KMS-11 (cell line): ENCODE results near the gene ATP6V0D1.
A peak's percentile ranks its signal among the peaks of the same experiment; 100 is the strongest.

Source experiments
- H2AFZ ChIP-seq: fragments of 200-600 bp; sonication (generic); 2 replicates; pipeline ENCODE4 v1.6.1; 2016; ENCODE audit warnings: antibody characterized with exemption, mixed run types, low read depth
- H3K27ac ChIP-seq: fragments of 200-600 bp; sonication (generic); 2 replicates; pipeline ENCODE4 v1.6.1; 2016; ENCODE audit warnings: mild to moderate bottlenecking, mixed run types
- H3K27me3 ChIP-seq: fragments of 200-600 bp; sonication (generic); 2 replicates; pipeline ENCODE4 v1.6.1; 2017; ENCODE audit warnings: mild to moderate bottlenecking, low read depth, mixed run types, moderate library complexity; ENCODE audit not compliant: insufficient read depth
- H3K36me3 ChIP-seq: fragments of 200-600 bp; sonication (generic); 2 replicates; pipeline ENCODE4 v1.6.1; 2017; ENCODE audit warnings: mild to moderate bottlenecking, mixed run types; ENCODE audit not compliant: insufficient read depth
- H3K4me1 ChIP-seq: fragments of 200-600 bp; sonication (generic); 2 replicates; pipeline ENCODE4 v1.6.1; 2016; ENCODE audit warnings: mild to moderate bottlenecking, low read depth, mixed run types; ENCODE audit not compliant: poor library complexity, severe bottlenecking
- H3K4me2 ChIP-seq: fragments of 200-600 bp; sonication (generic); 2 replicates; pipeline ENCODE4 v1.7.0; 2016; ENCODE audit warnings: mild to moderate bottlenecking, mixed run types
- H3K4me3 ChIP-seq: fragments of 200-600 bp; sonication (generic); IDR thresholded peaks from 2 replicates; pipeline ENCODE4 v1.6.1; 2017; ENCODE audit warnings: low read depth, low read length, mixed read lengths; ENCODE audit not compliant: insufficient read depth
- H3K79me2 ChIP-seq: fragments of 200-600 bp; sonication (generic); 2 replicates; pipeline ENCODE4 v1.6.1; 2016; ENCODE audit warnings: low read depth, mixed run types; ENCODE audit not compliant: insufficient read depth
- H3K9ac ChIP-seq: fragments of 200-600 bp; sonication (generic); 2 replicates; pipeline ENCODE4 v1.6.1; 2016; ENCODE audit warnings: mild to moderate bottlenecking, mixed run types
- H4K20me1 ChIP-seq: fragments of 200-600 bp; sonication (generic); 2 replicates; pipeline ENCODE4 v1.6.1; 2016; ENCODE audit warnings: mild to moderate bottlenecking, mixed run types; ENCODE audit not compliant: insufficient read depth
- TF ChIP-seq, protein P1 (sequence below): fragments of 200-600 bp; sonication (generic); conservative IDR thresholded peaks from 2 replicates; pipeline ENCODE4 v1.6.1; 2017; ENCODE audit warnings: low read depth, mild to moderate bottlenecking, antibody characterized with exemption, low read length, moderate library complexity, mixed read lengths

Gene ATP6V0D1

GRCh38 chr16:67486805-67487204 is 5.8 kb upstream of the ATP6V0D1 start:
- H3K4me3 ChIP-seq, result no peak overlapping the region
- H3K79me2 ChIP-seq, result peaks cover 8% of the 10 kb centered on the region; the same call in 1 of the 2 replicates
- H3K27me3 ChIP-seq, result no peaks in the 10 kb centered on the region
- no peak overlapping the region for H3K27ac ChIP-seq
- TF ChIP-seq, protein P1, sequence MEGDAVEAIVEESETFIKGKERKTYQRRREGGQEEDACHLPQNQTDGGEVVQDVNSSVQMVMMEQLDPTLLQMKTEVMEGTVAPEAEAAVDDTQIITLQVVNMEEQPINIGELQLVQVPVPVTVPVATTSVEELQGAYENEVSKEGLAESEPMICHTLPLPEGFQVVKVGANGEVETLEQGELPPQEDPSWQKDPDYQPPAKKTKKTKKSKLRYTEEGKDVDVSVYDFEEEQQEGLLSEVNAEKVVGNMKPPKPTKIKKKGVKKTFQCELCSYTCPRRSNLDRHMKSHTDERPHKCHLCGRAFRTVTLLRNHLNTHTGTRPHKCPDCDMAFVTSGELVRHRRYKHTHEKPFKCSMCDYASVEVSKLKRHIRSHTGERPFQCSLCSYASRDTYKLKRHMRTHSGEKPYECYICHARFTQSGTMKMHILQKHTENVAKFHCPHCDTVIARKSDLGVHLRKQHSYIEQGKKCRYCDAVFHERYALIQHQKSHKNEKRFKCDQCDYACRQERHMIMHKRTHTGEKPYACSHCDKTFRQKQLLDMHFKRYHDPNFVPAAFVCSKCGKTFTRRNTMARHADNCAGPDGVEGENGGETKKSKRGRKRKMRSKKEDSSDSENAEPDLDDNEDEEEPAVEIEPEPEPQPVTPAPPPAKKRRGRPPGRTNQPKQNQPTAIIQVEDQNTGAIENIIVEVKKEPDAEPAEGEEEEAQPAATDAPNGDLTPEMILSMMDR, result no peak
- no peaks in the 10 kb centered on the region for H3K36me3 ChIP-seq
- peaks cover 7% of the 10 kb centered on the region for H3K4me1 ChIP-seq
- no peak overlapping the region for H2AFZ ChIP-seq
- no peaks in the 10 kb centered on the region for H4K20me1 ChIP-seq
- no peak overlapping the region for H3K4me2 ChIP-seq
- H3K9ac ChIP-seq, result no peak overlapping the region

GRCh38 chr16:67483731-67484525 is 3.0 kb upstream of the ATP6V0D1 start:
- H4K20me1 ChIP-seq, result no peaks in the 10 kb centered on the region
- H3K4me3 ChIP-seq, result no peak overlapping the region
- peaks cover 29% of the 10 kb centered on the region for H3K79me2 ChIP-seq
- no peak overlapping the region for H2AFZ ChIP-seq
- no peaks in the 10 kb centered on the region for H3K36me3 ChIP-seq
- peaks cover 14% of the 10 kb centered on the region for H3K4me1 ChIP-seq
- H3K27me3 ChIP-seq, result no peaks in the 10 kb centered on the region
- H3K27ac ChIP-seq, result no peak overlapping the region
- TF ChIP-seq, protein P1, result no peak
- no peak overlapping the region for H3K4me2 ChIP-seq
- H3K9ac ChIP-seq, result no peak overlapping the region

- Histone ChIP-seq H3K4me1 (peaks cover 14% of the 10 kb centered on the region), H3K27me3 (no peaks in the 10 kb centered on the region), H3K4me2 (no peak within 1 kb of the TSS), H3K36me3 (no peaks in the 10 kb centered on the region), H3K27ac (no peak within 1 kb of the TSS), H3K4me3 (no peak within 1 kb of the TSS), H3K9ac (no peak within 1 kb of the TSS), H2AFZ (no peak within 1 kb of the TSS), H3K79me2 (peaks cover 33% of the 10 kb centered on the region), H4K20me1 (no peaks in the 10 kb centered on the region)
- TF ChIP-seq, protein P1, result no peak
Observed at GRCh38 chr16:67483150-67483549, 2.2 kb upstream of the ATP6V0D1 start, which contains the start of gene AGRP. TSS of gene AGRP (minus strand) at chr16:67483547. CDS start at chr16:67483398, 149 bp downstream.

DNA sequence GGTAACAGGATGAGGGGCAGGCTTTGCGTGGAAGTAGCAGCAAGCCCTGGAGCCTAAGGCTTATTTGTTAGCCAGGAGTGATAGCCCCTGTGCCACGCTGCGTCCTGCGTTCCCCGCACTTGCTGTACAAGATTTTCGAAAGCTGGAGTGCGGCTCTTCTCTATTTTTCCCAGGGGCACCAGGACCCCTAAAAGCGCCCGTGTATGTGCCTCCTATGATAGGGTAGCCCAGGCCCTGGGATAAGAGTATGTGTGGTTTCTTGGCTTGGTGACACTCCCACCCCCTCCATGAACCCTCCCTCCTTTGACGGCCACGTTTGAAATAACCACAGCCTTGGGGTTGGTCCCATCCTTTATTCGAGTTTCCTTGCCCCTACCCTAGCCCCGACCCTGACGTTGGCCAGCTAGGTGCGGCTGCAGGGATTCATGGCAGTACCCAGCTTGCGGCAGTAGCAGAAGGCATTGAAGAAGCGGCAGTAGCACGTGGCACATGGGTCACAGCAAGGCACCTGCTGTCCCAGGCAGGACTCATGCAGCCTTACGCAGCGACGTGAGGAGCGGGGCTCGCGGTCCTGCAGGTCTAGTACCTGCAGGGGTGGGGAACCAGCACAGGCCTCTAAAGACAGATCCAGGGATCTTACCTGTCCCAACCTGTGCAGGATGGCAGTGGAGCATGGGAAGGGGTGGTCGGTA is 1.4 kb upstream of the ATP6V0D1 start:
- TF ChIP-seq, protein P1, result no peak
- Histone ChIP-seq H2AFZ (peak overlapping the region; percentile 70; the same call in 1 of the 2 replicates), H4K20me1 (no peaks in the 10 kb centered on the region), H3K4me3 (no peak overlapping the region), H3K4me2 (peak overlapping the region; percentile 94), H3K9ac (no peak overlapping the region), H3K27me3 (no peaks in the 10 kb centered on the region), H3K36me3 (no peaks in the 10 kb centered on the region), H3K79me2 (peaks cover 40% of the 10 kb centered on the region), H3K27ac (no peak overlapping the region), H3K4me1 (peaks cover 14% of the 10 kb centered on the region)
